ENCODE results near the gene PTMA. TPM values are rescaled to one million over a fixed set of nuclear protein-coding genes. Genes with fewer than 3 reads are reported as not detected.
A peak's percentile ranks its signal among the peaks of the same experiment; 100 is the strongest.

Gene PTMA
- total RNA-seq, 2 experiments from 2014 or later = 2,780 to 3,053 TPM

- BruUV-seq (replicated peaks) = no TSS peak
- ChIA-PET POLR2A (interaction anchor here (0.9 to 1.5 kb wide), 3 partner anchors 10 to 57 kb away, joined by 3 read pairs; partner anchors contain the start of gene PTMA), CTCF (ENCODE audit: unreplicated experiment) (interaction anchor here (0.5 to 0.6 kb wide), 2 partner anchors 129 to 146 kb away, joined by 3 to 8 read pairs; no protein-coding TSS in a partner anchor)
- H3K36me3 ChIP-seq (ENCODE audit: insufficient read depth, low read length) = no peaks in the 10 kb centered on the region
- no peaks in the 10 kb centered on the region for H3K79me2 ChIP-seq (ENCODE audit: insufficient read depth, low read depth, low read length)
- no peaks in the 10 kb centered on the region for H3K9me3 ChIP-seq (ENCODE audit: low read length)
- no peak for TF ChIP-seq EZH2phosphoT487 (IDR thresholded peaks at IDR 0.05; ENCODE audit: borderline replicate concordance, low read depth, low read length)
- peak; percentile 46; the same call in 1 of the 2 replicates for TF ChIP-seq CTCF (conservative IDR thresholded peaks at IDR 0.05; ENCODE audit: low read length)
- H3K27ac ChIP-seq (ENCODE audit: low read depth, low read length, poor library complexity, severe bottlenecking) = peak overlapping the region; percentile 4
- no peaks in the 10 kb centered on the region for H4K20me1 ChIP-seq (ENCODE audit: insufficient read depth, low read length)
- peaks cover 48% of the 10 kb centered on the region for H3K4me1 ChIP-seq (ENCODE audit: insufficient read depth, low read length, poor library complexity, severe bottlenecking)
- peak; percentile 62 for DNase-seq (ENCODE audit: low spot score)
- H2AFZ ChIP-seq (ENCODE audit: low read length) = peak overlapping the region; percentile 55; the same call in 1 of the 2 replicates
- H3K4me3 ChIP-seq (ENCODE audit: low read depth, low read length, poor library complexity, severe bottlenecking) = no peak overlapping the region
- intact Hi-C loops (cut with micrococcal nuclease; ENCODE audit: unreplicated experiment) = no loop called here
- H3K4me2 ChIP-seq (ENCODE audit: low read length) = peak overlapping the region; percentile 30
- H3K9me2 ChIP-seq (ENCODE audit: insufficient read depth, low read length) = no peaks in the 10 kb centered on the region
Measured at GRCh38 chr2:231720987-231721966, 13.0 kb downstream of the PTMA start.

DNA sequence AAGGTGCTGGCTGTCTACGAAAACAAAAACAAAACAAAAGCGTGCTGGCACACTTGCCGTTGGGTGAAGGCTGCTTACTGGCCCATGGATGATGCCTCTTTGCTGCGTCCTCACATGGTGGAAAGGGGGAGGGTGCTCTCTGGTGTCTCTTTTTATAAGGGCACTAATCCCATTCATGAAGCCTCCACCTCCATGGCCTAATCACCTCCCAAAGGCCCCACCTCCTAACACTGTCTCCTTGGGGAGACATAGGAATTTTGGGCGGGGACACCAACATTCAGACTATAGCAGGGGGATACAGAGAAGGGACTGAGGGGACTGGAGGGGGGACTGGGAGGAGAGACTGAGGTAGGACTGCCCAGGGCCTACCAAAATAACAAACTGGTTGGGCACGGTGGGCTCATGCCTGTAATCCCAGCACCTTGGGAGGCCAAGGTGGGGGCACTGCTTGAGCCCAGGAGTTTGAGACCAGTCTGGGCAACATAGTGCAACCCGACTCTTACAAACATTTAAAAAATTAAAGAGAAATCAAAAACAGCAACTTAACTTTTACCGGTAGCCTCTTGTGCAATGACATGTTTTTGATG lies 14.5 kb downstream of the PTMA start:
- ChIA-PET CTCF (ENCODE audit: unreplicated experiment) (no interaction called here), POLR2A (no interaction called here)
- Histone ChIP-seq H3K4me2 (ENCODE audit: low read length) (no peak overlapping the region), H3K36me3 (ENCODE audit: insufficient read depth, low read length) (no peaks in the 10 kb centered on the region), H2AFZ (ENCODE audit: low read length) (no peak overlapping the region), H3K27ac (ENCODE audit: low read depth, low read length, poor library complexity, severe bottlenecking) (no peak overlapping the region), H3K9me3 (ENCODE audit: low read length) (no peaks in the 10 kb centered on the region), H3K79me2 (ENCODE audit: insufficient read depth, low read depth, low read length) (no peaks in the 10 kb centered on the region), H3K4me3 (ENCODE audit: low read depth, low read length, poor library complexity, severe bottlenecking) (no peak overlapping the region), H4K20me1 (ENCODE audit: insufficient read depth, low read length) (no peaks in the 10 kb centered on the region), H3K9me2 (ENCODE audit: insufficient read depth, low read length) (no peaks in the 10 kb centered on the region), H3K4me1 (ENCODE audit: insufficient read depth, low read length, poor library complexity, severe bottlenecking) (peaks cover 34% of the 10 kb centered on the region)
- intact Hi-C loops (cut with micrococcal nuclease; ENCODE audit: unreplicated experiment) = no loop called here
- DNase-seq (ENCODE audit: low spot score) = no peak
- BruUV-seq (replicated peaks) = no TSS peak
- no peak for TF ChIP-seq EZH2phosphoT487 (IDR thresholded peaks at IDR 0.05; ENCODE audit: borderline replicate concordance, low read depth, low read length)
- TF ChIP-seq CTCF (conservative IDR thresholded peaks at IDR 0.05; ENCODE audit: low read length) = no peak
